ENCODE measurements around the gene CORO2B. TPM values are rescaled to one million over a fixed set of nuclear protein-coding genes. Genes with fewer than 3 reads are reported as not detected.
A peak's percentile ranks its signal among the peaks of the same experiment; 100 is the strongest.

Gene CORO2B
- polyA plus RNA-seq, 1 of the 3 experiments (the other 2 are of a cell fraction), result 3.6 TPM

DNA sequence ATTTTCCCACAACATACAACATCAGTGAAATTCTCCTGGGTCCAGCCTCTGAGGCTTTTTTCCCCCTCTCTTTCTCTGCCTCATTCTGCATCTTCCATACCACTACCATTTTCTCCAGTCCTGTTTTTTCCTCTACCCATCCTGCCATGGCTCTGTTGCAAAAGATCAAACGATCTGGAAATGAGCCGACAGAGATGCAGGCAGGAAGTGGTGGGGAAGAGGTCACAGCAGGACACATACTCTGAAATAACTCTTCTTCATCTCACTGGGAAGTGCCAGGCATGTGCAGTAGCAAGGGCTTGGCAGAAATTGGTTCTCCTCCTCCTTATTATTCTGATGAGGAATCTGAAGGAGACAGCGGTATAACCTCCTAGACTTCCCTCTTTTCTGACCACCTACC lies 114.3 kb downstream of the CORO2B start:
- Histone ChIP-seq H4K20me1 (ENCODE audit: insufficient read depth) (no peaks in the 10 kb centered on the region), H3K27ac (ENCODE audit: low read depth in 2 of 2, low read length in 1 of 2) (peak overlapping the region in 1 of 2 experiments; percentile 14; a peak in 1 of 4 replicates), H3K9ac (no peak overlapping the region), H3F3A (replicated peaks; ENCODE audit: insufficient read depth) (no peaks in the 10 kb centered on the region), H2AFZ (ENCODE audit: low read depth) (no peak overlapping the region), H3K4me2 (no peak overlapping the region; the same call in 1 of the 2 replicates), H3K27me3 (ENCODE audit: insufficient read depth) (no peaks in the 10 kb centered on the region), H3K9me3 (no peaks in the 10 kb centered on the region), H3K4me1 (ENCODE audit: control insufficient read depth in 1 of 2, insufficient read depth in 2 of 2, low read depth in 1 of 2, low read length in 1 of 2) (peaks cover 0 to 14% of the 10 kb centered on the region in 2 experiments; a peak in 2 of 4 replicates), H3K4me3 (ENCODE audit: low read depth in 2 of 2, low read length in 1 of 2) (no peak overlapping the region), H3K9me2 (no peaks in the 10 kb centered on the region), H3K36me3 (replicated peaks in 1 of 2; ENCODE audit: control insufficient read depth in 1 of 2, insufficient read depth in 2 of 2, low read length in 1 of 2) (no peaks in the 10 kb centered on the region), H3K79me2 (ENCODE audit: insufficient read depth) (no peaks in the 10 kb centered on the region)
- ChIA-PET POLR2A (no interaction called here), CTCF (interaction anchor here (32.6 kb wide), 1 partner anchor 140 kb away, joined by 464 read pairs; no protein-coding TSS in a partner anchor)
- 0 out of 2 replicates have a peak, but pooled peaks have one; percentile 13 for TF ChIP-seq NFIC (IDR thresholded peaks at IDR 0.05; ENCODE audit: borderline replicate concordance)
- no peak for TF ChIP-seq CHD2 (IDR thresholded peaks at IDR 0.05; ENCODE audit: low read length, partially characterized antibody)
- 49% methylated on average over 3 of the region's 3 CpGs for WGBS (ENCODE audit: low lambda C conversion rate)
- DNase-seq, result peak; percentile 39

DNA sequence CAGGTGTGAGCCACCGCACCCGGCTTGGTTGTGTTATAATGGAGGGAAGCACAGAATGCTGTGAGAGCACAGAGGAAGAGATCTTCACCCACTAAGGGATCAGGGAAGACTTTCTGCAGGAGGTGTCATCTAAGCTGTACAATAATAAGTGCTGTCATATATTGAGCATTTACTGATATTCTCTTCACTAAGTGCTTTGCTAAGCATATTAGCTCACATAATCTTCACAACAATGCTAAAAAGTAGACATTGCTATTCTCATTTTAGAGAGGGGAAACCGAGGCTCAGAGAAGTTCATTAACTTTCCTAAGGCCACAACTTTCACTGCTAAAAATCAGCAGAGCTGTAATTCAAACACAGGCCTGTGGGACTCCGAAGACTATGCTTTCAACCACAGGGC lies 115.3 kb downstream of the CORO2B start:
- WGBS (ENCODE audit: low lambda C conversion rate), result 86% methylated on average over 4 of the region's 4 CpGs
- POLR2A ChIA-PET, result no interaction called here
- DNase-seq, result no peak
- Histone ChIP-seq H3K9ac (no peak overlapping the region), H3K9me3 (no peaks in the 10 kb centered on the region), H3K27me3 (ENCODE audit: insufficient read depth) (no peaks in the 10 kb centered on the region), H3K79me2 (ENCODE audit: insufficient read depth) (no peaks in the 10 kb centered on the region), H3K36me3 (replicated peaks in 1 of 2; ENCODE audit: control insufficient read depth in 1 of 2, insufficient read depth in 2 of 2, low read length in 1 of 2) (no peaks in the 10 kb centered on the region), H3K27ac (ENCODE audit: low read depth in 2 of 2, low read length in 1 of 2) (no peak overlapping the region), H3K4me2 (no peak overlapping the region), H2AFZ (ENCODE audit: low read depth) (no peak overlapping the region), H3K9me2 (no peaks in the 10 kb centered on the region), H3F3A (replicated peaks; ENCODE audit: insufficient read depth) (no peaks in the 10 kb centered on the region), H3K4me3 (ENCODE audit: low read depth in 2 of 2, low read length in 1 of 2) (no peak overlapping the region), H3K4me1 (ENCODE audit: control insufficient read depth in 1 of 2, insufficient read depth in 2 of 2, low read depth in 1 of 2, low read length in 1 of 2) (peaks cover 0 to 14% of the 10 kb centered on the region in 2 experiments; a peak in 2 of 4 replicates), H4K20me1 (ENCODE audit: insufficient read depth) (no peaks in the 10 kb centered on the region)
- CTCF ChIA-PET, result interaction anchor here (1.3 to 32.6 kb wide), 2 partner anchors 20 to 141 kb away, joined by 3 to 464 read pairs; no protein-coding TSS in a partner anchor
- TF ChIP-seq SMC3 (IDR thresholded peaks at IDR 0.05; ENCODE audit: low read depth, low read length) (no peak), YY1 (IDR thresholded peaks at IDR 0.05; ENCODE audit: low read depth) (no peak)
- TF ChIP-seq, protein P1, sequence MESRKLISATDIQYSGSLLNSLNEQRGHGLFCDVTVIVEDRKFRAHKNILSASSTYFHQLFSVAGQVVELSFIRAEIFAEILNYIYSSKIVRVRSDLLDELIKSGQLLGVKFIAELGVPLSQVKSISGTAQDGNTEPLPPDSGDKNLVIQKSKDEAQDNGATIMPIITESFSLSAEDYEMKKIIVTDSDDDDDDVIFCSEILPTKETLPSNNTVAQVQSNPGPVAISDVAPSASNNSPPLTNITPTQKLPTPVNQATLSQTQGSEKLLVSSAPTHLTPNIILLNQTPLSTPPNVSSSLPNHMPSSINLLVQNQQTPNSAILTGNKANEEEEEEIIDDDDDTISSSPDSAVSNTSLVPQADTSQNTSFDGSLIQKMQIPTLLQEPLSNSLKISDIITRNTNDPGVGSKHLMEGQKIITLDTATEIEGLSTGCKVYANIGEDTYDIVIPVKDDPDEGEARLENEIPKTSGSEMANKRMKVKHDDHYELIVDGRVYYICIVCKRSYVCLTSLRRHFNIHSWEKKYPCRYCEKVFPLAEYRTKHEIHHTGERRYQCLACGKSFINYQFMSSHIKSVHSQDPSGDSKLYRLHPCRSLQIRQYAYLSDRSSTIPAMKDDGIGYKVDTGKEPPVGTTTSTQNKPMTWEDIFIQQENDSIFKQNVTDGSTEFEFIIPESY (IDR thresholded peaks at IDR 0.05; ENCODE audit: borderline replicate concordance, low read depth), result no peak

DNA sequence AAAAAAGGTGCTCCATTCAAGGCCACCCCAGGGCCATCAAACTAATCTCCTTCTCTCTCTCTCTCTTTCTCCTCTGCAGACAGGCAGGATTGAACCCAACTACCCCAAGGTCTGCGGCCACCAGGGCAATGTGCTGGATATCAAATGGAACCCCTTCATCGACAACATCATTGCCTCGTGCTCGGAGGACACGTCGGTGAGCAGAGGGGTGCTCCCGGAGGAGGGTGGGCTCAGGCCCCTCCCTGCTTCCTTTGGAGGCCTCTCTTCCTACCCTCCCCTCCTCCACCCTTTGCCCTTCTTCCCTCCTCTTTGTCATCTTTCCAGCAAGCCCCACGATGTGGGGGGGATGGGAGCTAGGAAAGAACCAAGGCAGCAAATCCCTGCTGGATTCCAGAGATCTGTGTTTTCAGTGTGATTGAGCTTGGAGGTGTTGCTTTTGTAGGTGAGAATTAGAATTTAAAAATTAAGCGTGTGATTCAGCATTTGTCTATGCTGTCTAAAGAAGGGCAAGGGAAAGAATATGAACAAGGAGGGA lies 116.3 kb downstream of the CORO2B start:
- H3K36me3 ChIP-seq (replicated peaks in 1 of 2; ENCODE audit: control insufficient read depth in 1 of 2, insufficient read depth in 2 of 2, low read length in 1 of 2), result no peaks in the 10 kb centered on the region
- DNase-seq, result no peak
- no peak overlapping the region for H3K27ac ChIP-seq (ENCODE audit: low read depth in 2 of 2, low read length in 1 of 2)
- ChIA-PET CTCF (interaction anchor here (1.2 to 1.4 kb wide), 3 partner anchors 21 to 389 kb away, joined by 3 read pairs; no protein-coding TSS in a partner anchor), POLR2A (no interaction called here)
- H2AFZ ChIP-seq (ENCODE audit: low read depth), result no peak overlapping the region
- H3K79me2 ChIP-seq (ENCODE audit: insufficient read depth), result no peaks in the 10 kb centered on the region
- no peak overlapping the region for H3K4me3 ChIP-seq (ENCODE audit: low read depth in 2 of 2, low read length in 1 of 2)
- 86% methylated on average over 9 of the region's 9 CpGs for WGBS (ENCODE audit: low lambda C conversion rate)
- no peaks in the 10 kb centered on the region for H4K20me1 ChIP-seq (ENCODE audit: insufficient read depth)
- H3F3A ChIP-seq (replicated peaks; ENCODE audit: insufficient read depth), result no peaks in the 10 kb centered on the region
- no peaks in the 10 kb centered on the region for H3K9me3 ChIP-seq
- H3K4me1 ChIP-seq (ENCODE audit: control insufficient read depth in 1 of 2, insufficient read depth in 2 of 2, low read depth in 1 of 2, low read length in 1 of 2), result peaks cover 0 to 18% of the 10 kb centered on the region in 2 experiments; a peak in 2 of 4 replicates
- H3K4me2 ChIP-seq, result no peak overlapping the region
- H3K9ac ChIP-seq, result no peak overlapping the region
- TF ChIP-seq EP300 (IDR thresholded peaks at IDR 0.05; ENCODE audit: borderline replicate concordance in 1 of 2, low read depth in 1 of 2, low read length in 1 of 2), result no peak
- no peak for TF ChIP-seq EZH2phosphoT487 (IDR thresholded peaks at IDR 0.05; ENCODE audit: borderline replicate concordance, low read depth)
- TF ChIP-seq ELF1 (IDR thresholded peaks at IDR 0.05), result no peak
- TF ChIP-seq GATA2 (CRISPR knock-in tag; IDR thresholded peaks at IDR 0.05), result no peak
- TF ChIP-seq, protein P2, sequence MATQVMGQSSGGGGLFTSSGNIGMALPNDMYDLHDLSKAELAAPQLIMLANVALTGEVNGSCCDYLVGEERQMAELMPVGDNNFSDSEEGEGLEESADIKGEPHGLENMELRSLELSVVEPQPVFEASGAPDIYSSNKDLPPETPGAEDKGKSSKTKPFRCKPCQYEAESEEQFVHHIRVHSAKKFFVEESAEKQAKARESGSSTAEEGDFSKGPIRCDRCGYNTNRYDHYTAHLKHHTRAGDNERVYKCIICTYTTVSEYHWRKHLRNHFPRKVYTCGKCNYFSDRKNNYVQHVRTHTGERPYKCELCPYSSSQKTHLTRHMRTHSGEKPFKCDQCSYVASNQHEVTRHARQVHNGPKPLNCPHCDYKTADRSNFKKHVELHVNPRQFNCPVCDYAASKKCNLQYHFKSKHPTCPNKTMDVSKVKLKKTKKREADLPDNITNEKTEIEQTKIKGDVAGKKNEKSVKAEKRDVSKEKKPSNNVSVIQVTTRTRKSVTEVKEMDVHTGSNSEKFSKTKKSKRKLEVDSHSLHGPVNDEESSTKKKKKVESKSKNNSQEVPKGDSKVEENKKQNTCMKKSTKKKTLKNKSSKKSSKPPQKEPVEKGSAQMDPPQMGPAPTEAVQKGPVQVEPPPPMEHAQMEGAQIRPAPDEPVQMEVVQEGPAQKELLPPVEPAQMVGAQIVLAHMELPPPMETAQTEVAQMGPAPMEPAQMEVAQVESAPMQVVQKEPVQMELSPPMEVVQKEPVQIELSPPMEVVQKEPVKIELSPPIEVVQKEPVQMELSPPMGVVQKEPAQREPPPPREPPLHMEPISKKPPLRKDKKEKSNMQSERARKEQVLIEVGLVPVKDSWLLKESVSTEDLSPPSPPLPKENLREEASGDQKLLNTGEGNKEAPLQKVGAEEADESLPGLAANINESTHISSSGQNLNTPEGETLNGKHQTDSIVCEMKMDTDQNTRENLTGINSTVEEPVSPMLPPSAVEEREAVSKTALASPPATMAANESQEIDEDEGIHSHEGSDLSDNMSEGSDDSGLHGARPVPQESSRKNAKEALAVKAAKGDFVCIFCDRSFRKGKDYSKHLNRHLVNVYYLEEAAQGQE (IDR thresholded peaks at IDR 0.05; ENCODE audit: low read depth, low read length), result no peak
- no peak for TF ChIP-seq TAF1 (IDR thresholded peaks at IDR 0.05; ENCODE audit: borderline replicate concordance, low read depth, low read length)
- TF ChIP-seq FOXJ3 (CRISPR knock-in tag; IDR thresholded peaks at IDR 0.05), result no peak
- TF ChIP-seq CHD2 (IDR thresholded peaks at IDR 0.05; ENCODE audit: low read length, partially characterized antibody), result no peak
- H3K9me2 ChIP-seq, result no peaks in the 10 kb centered on the region
- no peaks in the 10 kb centered on the region for H3K27me3 ChIP-seq (ENCODE audit: insufficient read depth)
